ENCODE data around the gene CACNA1B.

DNA sequence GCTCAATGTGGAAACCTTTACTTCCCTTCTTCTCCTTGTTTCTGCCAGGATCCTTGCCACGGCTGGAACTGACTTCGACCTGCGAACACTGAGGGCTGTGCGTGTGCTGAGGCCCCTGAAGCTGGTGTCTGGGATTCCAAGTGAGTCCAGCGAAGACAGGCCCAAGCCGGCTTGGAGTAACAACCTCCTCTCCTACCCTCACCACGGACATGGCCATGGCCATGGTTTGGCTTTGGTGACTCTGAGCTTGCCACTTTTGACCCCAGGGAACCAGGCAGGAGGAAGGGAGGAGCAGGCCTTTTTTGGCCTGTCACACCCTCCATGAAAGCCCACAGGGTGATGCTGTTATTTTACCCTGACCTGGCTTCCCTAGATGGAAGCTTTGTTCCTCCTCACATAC, 35.5 kb downstream of the CACNA1B start:
- TF ChIP-seq, protein P1, sequence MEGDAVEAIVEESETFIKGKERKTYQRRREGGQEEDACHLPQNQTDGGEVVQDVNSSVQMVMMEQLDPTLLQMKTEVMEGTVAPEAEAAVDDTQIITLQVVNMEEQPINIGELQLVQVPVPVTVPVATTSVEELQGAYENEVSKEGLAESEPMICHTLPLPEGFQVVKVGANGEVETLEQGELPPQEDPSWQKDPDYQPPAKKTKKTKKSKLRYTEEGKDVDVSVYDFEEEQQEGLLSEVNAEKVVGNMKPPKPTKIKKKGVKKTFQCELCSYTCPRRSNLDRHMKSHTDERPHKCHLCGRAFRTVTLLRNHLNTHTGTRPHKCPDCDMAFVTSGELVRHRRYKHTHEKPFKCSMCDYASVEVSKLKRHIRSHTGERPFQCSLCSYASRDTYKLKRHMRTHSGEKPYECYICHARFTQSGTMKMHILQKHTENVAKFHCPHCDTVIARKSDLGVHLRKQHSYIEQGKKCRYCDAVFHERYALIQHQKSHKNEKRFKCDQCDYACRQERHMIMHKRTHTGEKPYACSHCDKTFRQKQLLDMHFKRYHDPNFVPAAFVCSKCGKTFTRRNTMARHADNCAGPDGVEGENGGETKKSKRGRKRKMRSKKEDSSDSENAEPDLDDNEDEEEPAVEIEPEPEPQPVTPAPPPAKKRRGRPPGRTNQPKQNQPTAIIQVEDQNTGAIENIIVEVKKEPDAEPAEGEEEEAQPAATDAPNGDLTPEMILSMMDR (IDR thresholded peaks at IDR 0.05), result no peak
- TF ChIP-seq POLR2A (IDR thresholded peaks at IDR 0.05), result no peak

Measured in vagina (tissue), 2 donors.